Naive thymus-derived CD8-positive, alpha-beta T cell (primary cell): Measurements from ENCODE around the gene NNAT. TPM values are rescaled to one million over a fixed set of nuclear protein-coding genes. Genes with fewer than 3 reads are reported as not detected.

Experiments
- ATAC-seq, 2 donors: fragments of 150-1000 bp; cut with Tn5 transposase in 1 of 2; sonication (Bioruptor Pico), chemical (Tn5 transposase) in 1 of 2; 1 replicate in 1 of 2; 2 replicates in 1 of 2; pipeline ENCODE4 v1.10.0; 2021; ENCODE audit warnings: mild to moderate bottlenecking in 2 of 2, moderate library complexity in 2 of 2
- POLR2A ChIA-PET: fragments of 350-600 bp; sonication (Branson Sonifier 250); formaldehyde crosslinking; loops from one replicate; lab custom pipeline; 2021; ENCODE audit warnings: antibody characterized with exemption; lab: Charles Lee
- DNase-seq, 10 donors: peaks; one replicate each; pipeline versions ENCODE4 v3.0.0 to v3.0.0-alpha.2; 2020 to 2022
- H3K27ac Mint-ChIP-seq, 10 donors: one replicate each; pipeline ENCODE4 v1.8.0; 2020 to 2022; ENCODE audit warnings: mild to moderate bottlenecking in 10 of 10, mixed read lengths in 10 of 10, moderate library complexity in 4 of 10, inconsistent platforms in 1 of 10
- H3K27me3 Mint-ChIP-seq, 5 donors: one replicate each; pipeline ENCODE4 v1.8.0; 2021 to 2022; ENCODE audit warnings: mixed read lengths in 5 of 5
- H3K36me3 Mint-ChIP-seq, 3 donors: one replicate each; pipeline ENCODE4 v1.8.0; 2020 to 2022; ENCODE audit warnings: mixed read lengths in 3 of 3, mild to moderate bottlenecking in 2 of 3, inconsistent platforms in 1 of 3
- H3K4me1 Mint-ChIP-seq, 4 donors: one replicate each; pipeline ENCODE4 v1.8.0; 2021 to 2022; ENCODE audit warnings: mixed read lengths in 4 of 4
- H3K4me3 Mint-ChIP-seq, 10 donors: one replicate each; pipeline ENCODE4 v1.8.0; 2020 to 2022; ENCODE audit warnings: mild to moderate bottlenecking in 10 of 10, mixed read lengths in 10 of 10, moderate library complexity in 6 of 10, inconsistent platforms in 1 of 10
- H3K9me3 Mint-ChIP-seq, 9 donors: one replicate each; pipeline ENCODE4 v1.8.0; 2020 to 2022; ENCODE audit warnings: mixed read lengths in 9 of 9, mild to moderate bottlenecking in 3 of 9, inconsistent platforms in 1 of 9, moderate library complexity in 1 of 9
- polyA plus RNA-seq, 3 donors: library from polyadenylated mRNA; unstranded; fragments of 300-500 nt; fragmentation: Illumina TruSeq; gene quantifications; one replicate each; pipeline ENCODE4 v1.2.3, GENCODE V29; 2021
- total RNA-seq, 8 experiments: library from RNA in 2 of 8; stranded (reverse) in 2 of 8; gene quantifications; one replicate each; pipeline ENCODE4 v1.2.3 and lab custom pipeline; 2021 to 2026

Gene NNAT
- total and polyA plus RNA-seq, 5 experiments from 2014 or later: 0.13 TPM; not detected in 4

GRCh38 chr20:37528446-37529213, 7.6 kb downstream of the NNAT start:
- H3K27ac Mint-ChIP-seq: peak overlapping the region; percentile 99 to 100 (median 100)
- ATAC-seq (no peak), DNase-seq (no peak)
- H3K4me3 Mint-ChIP-seq: peak overlapping the region; percentile 84 to 94 (median 89)
- no peaks in the 10 kb centered on the region for H3K27me3 Mint-ChIP-seq
- H3K36me3 Mint-ChIP-seq: peaks cover 0 to 3% (median 0%) of the 10 kb centered on the region in 3 donors
- POLR2A ChIA-PET: interaction anchor here (0.8 to 1.5 kb wide), 3 partner anchors 11 to 350 kb away, joined by 3 to 11 read pairs (median 3); partner anchors contain the start of genes MROH8 and RPN2
- no peaks in the 10 kb centered on the region for H3K9me3 Mint-ChIP-seq
- H3K4me1 Mint-ChIP-seq: peaks cover 38 to 50% (median 45%) of the 10 kb centered on the region in 4 donors

DNA sequence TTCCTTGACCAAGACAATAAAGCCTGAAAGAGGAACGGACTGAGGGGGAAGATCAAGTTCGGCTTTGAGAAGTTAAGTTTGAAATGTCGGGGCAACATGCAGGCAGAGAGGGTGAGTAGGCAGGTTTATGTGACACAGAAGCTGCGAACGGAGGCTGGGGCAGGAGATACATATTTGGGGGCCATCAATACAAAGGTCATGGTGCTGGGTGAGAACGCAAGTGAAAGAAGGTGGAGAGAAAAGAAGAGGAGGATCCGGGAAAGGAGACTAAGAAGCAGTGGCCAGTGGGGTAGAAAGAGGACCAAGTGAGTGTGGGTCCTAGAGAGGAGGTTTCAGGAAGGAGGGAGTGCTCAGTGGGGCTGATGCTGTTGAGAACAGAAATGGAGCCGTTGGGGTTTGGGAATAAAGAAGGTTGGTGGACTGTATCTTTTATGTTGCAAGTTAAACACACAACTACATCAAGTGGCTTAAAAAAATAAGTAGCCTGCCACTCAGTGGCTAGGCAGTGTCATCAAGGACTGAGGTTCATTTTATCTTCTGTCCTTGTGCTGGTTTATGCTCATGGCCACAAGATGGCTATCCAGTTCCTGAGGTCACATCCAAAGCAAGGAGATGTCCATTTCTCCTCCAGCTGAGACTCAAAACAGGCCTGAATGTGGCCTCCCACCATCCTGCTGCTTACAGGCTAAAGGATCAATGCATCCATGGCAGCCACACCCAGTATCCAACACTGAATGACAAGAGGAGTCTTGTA, 8.3 kb downstream of the NNAT start:
- ATAC-seq: no peak
- no peak for DNase-seq
- H3K27ac Mint-ChIP-seq: peak overlapping the region in 7 of 10 donors; percentile 1 to 100 (median 76)
- peaks cover 35 to 44% (median 39%) of the 10 kb centered on the region in 4 donors for H3K4me1 Mint-ChIP-seq
- H3K9me3 Mint-ChIP-seq: no peaks in the 10 kb centered on the region
- H3K27me3 Mint-ChIP-seq: peaks cover 0 to 2% (median 0%) of the 10 kb centered on the region in 5 donors
- H3K36me3 Mint-ChIP-seq: peaks cover 0 to 3% (median 0%) of the 10 kb centered on the region in 3 donors
- peak overlapping the region in 9 of 10 donors; percentile 7 to 94 (median 51) for H3K4me3 Mint-ChIP-seq
- POLR2A ChIA-PET: interaction anchor here (1.1 kb wide), 1 partner anchor 351 kb away, joined by 6 read pairs; the partner anchor contains the start of genes MROH8 and RPN2

- Mint-ChIP-seq H3K4me1 (peaks cover 31 to 42% (median 36%) of the 10 kb centered on the region in 4 donors), H3K36me3 (peaks cover 0 to 3% (median 0%) of the 10 kb centered on the region in 3 donors), H3K27me3 (peaks cover 0 to 4% (median 0%) of the 10 kb centered on the region in 5 donors), H3K4me3 (peak overlapping the region in 1 of 10 donors; percentile 19), H3K9me3 (no peaks in the 10 kb centered on the region), H3K27ac (peak overlapping the region in 1 of 10 donors; percentile 76)
- DNase-seq: no peak
- POLR2A ChIA-PET: interaction anchor here (1.1 kb wide), 1 partner anchor 351 kb away, joined by 6 read pairs; the partner anchor contains the start of genes MROH8 and RPN2
- no peak for ATAC-seq
These were observed 9.0 kb downstream of the NNAT start for GRCh38 chr20:37529968-37530600.

- no peak overlapping the region for H3K4me3 Mint-ChIP-seq
- POLR2A ChIA-PET: no interaction called here
These were observed 9.6 kb downstream of the NNAT start for GRCh38 chr20:37530696-37531095.

DNA sequence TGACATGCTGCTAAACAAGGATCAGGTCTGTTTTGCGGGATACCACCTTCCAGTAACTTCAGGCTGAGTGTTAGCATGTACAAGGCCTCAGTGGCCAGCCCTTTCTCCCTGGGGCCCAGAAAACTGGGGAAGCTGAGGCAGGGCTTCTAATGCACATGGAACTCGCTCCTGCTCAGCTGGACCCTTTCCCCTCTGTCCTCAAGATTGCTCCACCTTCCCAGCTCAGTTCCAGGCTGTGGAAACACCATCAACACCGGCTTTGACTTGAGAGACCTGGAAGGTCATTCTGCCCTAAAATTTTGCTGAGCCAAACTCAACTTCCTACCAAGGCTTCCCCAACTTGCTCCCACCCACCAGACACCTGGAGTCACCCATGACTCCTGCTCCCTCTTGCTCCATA, 10.8 kb downstream of the NNAT start:
- Mint-ChIP-seq H3K27me3 (peaks cover 0 to 6% (median 4%) of the 10 kb centered on the region in 5 donors), H3K4me1 (peaks cover 14 to 26% (median 20%) of the 10 kb centered on the region in 4 donors), H3K9me3 (no peaks in the 10 kb centered on the region), H3K4me3 (no peak overlapping the region), H3K36me3 (no peaks in the 10 kb centered on the region), H3K27ac (peak overlapping the region in 1 of 10 donors; percentile 12)
- DNase-seq: no peak
- POLR2A ChIA-PET: no interaction called here
- no peak for ATAC-seq

More at GRCh38 chr20:37530696-37531095, 9.6 kb downstream of the NNAT start:
- Mint-ChIP-seq H3K9me3 (no peaks in the 10 kb centered on the region), H3K27ac (peak overlapping the region in 1 of 10 donors; percentile 16), H3K27me3 (peaks cover 0 to 6% (median 0%) of the 10 kb centered on the region in 5 donors), H3K36me3 (no peaks in the 10 kb centered on the region), H3K4me1 (peaks cover 25 to 35% (median 30%) of the 10 kb centered on the region in 4 donors)
- ATAC-seq (no peak), DNase-seq (no peak)

DNA sequence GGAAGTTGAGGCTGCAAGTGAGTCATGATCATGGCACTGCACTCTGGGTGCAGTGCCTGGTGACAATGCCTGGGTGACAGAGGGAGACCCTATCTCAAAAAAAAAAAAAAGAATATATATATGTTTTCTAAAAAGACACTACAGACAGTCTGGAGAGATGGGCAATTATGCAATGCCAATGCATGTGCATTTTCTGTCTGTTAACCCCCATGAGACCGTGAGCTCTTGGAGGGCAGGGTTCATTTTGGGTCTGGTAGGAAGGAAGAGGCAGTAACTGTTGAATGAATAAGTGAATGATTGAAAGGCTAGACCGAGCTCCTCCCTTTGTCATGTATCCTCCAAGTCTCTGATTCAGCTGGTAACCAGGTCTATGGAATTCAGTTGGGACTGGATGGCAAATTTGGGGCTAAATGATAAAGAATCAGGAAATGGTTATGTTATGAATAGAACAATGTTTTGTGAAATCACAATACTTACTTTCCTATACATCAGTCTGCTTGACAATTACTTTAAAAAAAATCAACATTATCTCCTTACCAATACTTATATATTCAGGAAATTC, 12.2 kb downstream of the NNAT start:
- DNase-seq (no peak), ATAC-seq (no peak)
- Mint-ChIP-seq H3K4me3 (no peak overlapping the region), H3K27ac (no peak overlapping the region), H3K36me3 (no peaks in the 10 kb centered on the region), H3K4me1 (peaks cover 12 to 18% (median 14%) of the 10 kb centered on the region in 4 donors), H3K27me3 (peaks cover 0 to 8% (median 6%) of the 10 kb centered on the region in 5 donors), H3K9me3 (no peaks in the 10 kb centered on the region)
- POLR2A ChIA-PET: interaction anchor here (0.6 to 1.7 kb wide), 3 partner anchors 338 to 891 kb away, joined by 3 to 6 read pairs (median 4); no protein-coding TSS in a partner anchor

DNA sequence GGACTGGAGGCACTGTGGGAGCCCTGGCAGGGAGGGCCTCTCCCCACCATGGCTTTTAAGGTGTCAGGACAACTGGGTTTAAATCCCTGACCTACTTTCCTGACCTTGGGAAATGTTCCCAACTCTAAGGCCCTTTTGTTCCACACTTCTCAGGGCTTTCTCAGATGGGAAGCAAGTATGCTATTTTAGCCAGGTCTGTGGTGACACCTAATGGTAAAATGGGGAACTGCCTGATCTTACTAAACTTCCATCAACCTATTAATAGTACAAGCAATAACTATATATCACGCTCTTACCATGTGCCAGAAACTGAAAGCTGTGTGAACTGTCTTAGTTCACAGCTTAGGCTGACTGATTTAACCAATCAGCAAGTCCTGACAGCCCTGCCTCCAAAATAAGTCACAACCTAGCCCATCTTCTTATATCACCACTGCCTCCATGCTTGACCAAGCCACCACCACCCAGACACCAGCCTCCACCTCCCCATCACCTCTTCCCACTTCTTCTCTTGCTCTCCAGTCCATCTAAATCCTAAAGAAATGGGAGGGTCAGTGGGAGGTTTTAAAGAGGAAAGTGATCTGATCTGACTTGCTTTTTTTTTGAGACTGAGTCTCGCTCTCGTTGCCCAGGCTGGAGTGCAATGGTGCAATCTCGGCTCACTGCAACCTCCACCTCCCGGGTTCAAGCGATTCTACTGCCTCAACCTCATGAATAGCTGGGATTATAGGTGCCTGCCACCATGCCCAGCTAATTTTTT, 13.5 kb downstream of the NNAT start:
- DNase-seq: peak in 8 of 10 donors; percentile 21 to 75 (median 54)
- peak overlapping the region in 3 of 10 donors; percentile 15 to 63 (median 39) for H3K27ac Mint-ChIP-seq
- peaks cover 0 to 8% (median 8%) of the 10 kb centered on the region in 5 donors for H3K27me3 Mint-ChIP-seq
- H3K9me3 Mint-ChIP-seq: no peaks in the 10 kb centered on the region
- ATAC-seq: peak; percentile 81 to 84
- POLR2A ChIA-PET: interaction anchor here (1.7 kb wide), 1 partner anchor 339 kb away, joined by 4 read pairs; no protein-coding TSS in a partner anchor
- no peak overlapping the region for H3K4me3 Mint-ChIP-seq
- peaks cover 3 to 7% (median 5%) of the 10 kb centered on the region in 4 donors for H3K4me1 Mint-ChIP-seq
- H3K36me3 Mint-ChIP-seq: no peaks in the 10 kb centered on the region

- H3K27me3 Mint-ChIP-seq: peaks cover 0 to 8% (median 8%) of the 10 kb centered on the region in 5 donors
- peak overlapping the region in 1 of 10 donors; percentile 45 for H3K27ac Mint-ChIP-seq
- no peak for DNase-seq
- no peaks in the 10 kb centered on the region for H3K9me3 Mint-ChIP-seq
- ATAC-seq: no peak
- no peak overlapping the region for H3K4me3 Mint-ChIP-seq
- POLR2A ChIA-PET: no interaction called here
- no peaks in the 10 kb centered on the region for H3K36me3 Mint-ChIP-seq
- peaks cover 3 to 7% (median 5%) of the 10 kb centered on the region in 4 donors for H3K4me1 Mint-ChIP-seq
These were observed 14.5 kb downstream of the NNAT start for GRCh38 chr20:37535443-37536132.

- DNase-seq (no peak), ATAC-seq (no peak)
- H3K27me3 Mint-ChIP-seq: peaks cover 0 to 8% (median 8%) of the 10 kb centered on the region in 5 donors
- no peaks in the 10 kb centered on the region for H3K36me3 Mint-ChIP-seq
- peaks cover 3 to 7% (median 5%) of the 10 kb centered on the region in 4 donors for H3K4me1 Mint-ChIP-seq
- H3K27ac Mint-ChIP-seq: no peak overlapping the region
- no peak overlapping the region for H3K4me3 Mint-ChIP-seq
- POLR2A ChIA-PET: no interaction called here
- no peaks in the 10 kb centered on the region for H3K9me3 Mint-ChIP-seq
These were observed 16.5 kb downstream of the NNAT start for GRCh38 chr20:37537505-37537904.

- no peak overlapping the region for H3K4me3 Mint-ChIP-seq
- H3K36me3 Mint-ChIP-seq: no peaks in the 10 kb centered on the region
- H3K9me3 Mint-ChIP-seq: no peaks in the 10 kb centered on the region
- H3K4me1 Mint-ChIP-seq: peaks cover 3 to 7% (median 5%) of the 10 kb centered on the region in 4 donors
- H3K27ac Mint-ChIP-seq: no peak overlapping the region
- DNase-seq (no peak), ATAC-seq (no peak)
- POLR2A ChIA-PET: no interaction called here
- H3K27me3 Mint-ChIP-seq: peaks cover 0 to 8% (median 8%) of the 10 kb centered on the region in 5 donors
These were observed 17.0 kb downstream of the NNAT start for GRCh38 chr20:37538003-37538402.

DNA sequence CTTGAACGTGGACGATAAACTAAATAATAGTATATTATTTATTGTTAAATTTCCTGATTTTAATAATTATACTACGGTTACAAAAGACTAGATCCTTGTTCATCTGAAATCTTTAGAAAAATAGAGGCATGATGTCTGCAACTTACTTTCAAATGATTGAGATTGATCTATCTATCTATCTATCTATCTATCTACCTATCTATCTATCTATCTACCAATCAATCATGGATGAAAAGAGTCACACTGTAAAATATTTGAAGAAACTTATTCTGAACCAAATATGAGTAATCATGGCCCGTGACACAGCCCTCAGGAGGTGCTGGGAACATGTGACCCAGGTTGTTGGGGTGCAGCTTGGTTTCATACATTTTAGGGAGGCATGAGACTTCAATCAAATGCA, 18.4 kb downstream of the NNAT start:
- Mint-ChIP-seq H3K4me3 (no peak overlapping the region), H3K27ac (no peak overlapping the region), H3K4me1 (peaks cover 2 to 5% (median 4%) of the 10 kb centered on the region in 4 donors), H3K9me3 (no peaks in the 10 kb centered on the region), H3K36me3 (no peaks in the 10 kb centered on the region), H3K27me3 (peaks cover 0 to 8% (median 6%) of the 10 kb centered on the region in 5 donors)
- POLR2A ChIA-PET: interaction anchor here (1.2 kb wide), 1 partner anchor 11 kb away, joined by 3 read pairs; no protein-coding TSS in a partner anchor
- DNase-seq (no peak), ATAC-seq (no peak)
